T-cell (primary cell): ENCODE results near the gene TSG101. TPM values are rescaled to one million over a fixed set of nuclear protein-coding genes. Genes with fewer than 3 reads are reported as not detected.

ENCODE experiments used
- total RNA-seq, 35 experiments: library from RNA in 6 of 35; stranded (reverse) in 6 of 35; fragments of 120-200 nt in 1 of 35; gene quantifications; one replicate each; pipeline versions ENCODE4 v1.2.1 to v1.2.4 and lab custom pipeline; 2013 to 2026

The TSG101 gene
- total RNA-seq, 5 donors from 2014 or later (not counting 1 experiment from before 2014, with no cell fraction given), result 13.6 to 38.8 (median 36.1) TPM

Other genes with a start within 250 kb of the TSG101 start
- 10 to 100 TPM; 12.9 to 17.9 (median 14.3) TPM for gene HPS5, start 204.8 kb downstream of the TSG101 start, total RNA-seq
- gene GTF2H1, start 204.4 kb downstream of the TSG101 start, total RNA-seq, result 10 to 100 TPM; 25.9 to 44.8 (median 37.5) TPM
- 100 to 1,000 TPM; 130 to 323 (median 161) TPM for gene LDHA, start 132.4 kb downstream of the TSG101 start, total RNA-seq
- under 1 TPM in 1 of 5 donors, not detected in 4; 0.82 TPM for gene LDHC, start 114.6 kb downstream of the TSG101 start, total RNA-seq
- gene LDHAL6A, start 71.1 kb downstream of the TSG101 start, total RNA-seq, result under 1 TPM in 1 of 5 donors, not detected in 4; 0.46 TPM
- gene UEVLD, start 61.8 kb upstream of the TSG101 start, total RNA-seq, result 1 to 10 TPM; 3.9 to 9.0 (median 7.1) TPM
- gene MISFA, start 72.8 kb upstream of the TSG101 start, total RNA-seq, result under 1 TPM in 1 of 5 donors, not detected in 4; 0.59 TPM
- 10 to 100 TPM; 18.2 to 46.2 (median 22.2) TPM for gene SPTY2D1, start 107.4 kb upstream of the TSG101 start, total RNA-seq
- 1 to 10 TPM; 2.5 to 6.8 (median 3.5) TPM for gene TMEM86A, start 171.8 kb upstream of the TSG101 start, total RNA-seq
- gene IGSF22, start 199.2 kb upstream of the TSG101 start, total RNA-seq, result 1 to 10 TPM; 2.1 to 3.7 (median 2.8) TPM